Right cardiac atrium (tissue), 5 donors: ENCODE measurements around the gene SPATS2L. TPM values are rescaled to one million over a fixed set of nuclear protein-coding genes. Genes with fewer than 3 reads are reported as not detected.

Experiments
- ATAC-seq, 2 donors: fragments of 200-7000 bp; cut with Tn5 transposase; one replicate each; pipeline versions ENCODE4 v1.8.0 to v1.9.1; 2020; ENCODE audit warnings: moderate library complexity in 2 of 2, mild to moderate bottlenecking in 1 of 2
- DNase-seq, 3 donors: peaks; one replicate each; pipeline ENCODE4 v3.0.0-alpha.2; 2020
- H3K27ac ChIP-seq: one replicate; pipeline ENCODE4 v1.5.1; 2013; ENCODE audit warnings: mild to moderate bottlenecking, low read length, control low read depth, moderate library complexity
- H3K27me3 ChIP-seq: one replicate; pipeline ENCODE4 v1.6.1; 2013; ENCODE audit not compliant: control insufficient read depth, insufficient read depth
- H3K4me1 ChIP-seq: one replicate; pipeline ENCODE4 v1.6.1; 2013; ENCODE audit warnings: low read length; ENCODE audit not compliant: control insufficient read depth, insufficient read depth
- H3K4me3 ChIP-seq: one replicate; pipeline ENCODE4 v1.5.1; 2013; ENCODE audit warnings: low read length, control low read depth
- H3K9me3 ChIP-seq: one replicate; pipeline ENCODE4 v1.6.1; 2013; ENCODE audit warnings: low read length; ENCODE audit not compliant: control insufficient read depth
- WGBS: extraction: QIAGEN DNeasy Blood & Tissue Kit; methylation state at CpG from one replicate; pipeline ENCODE4 v1.1.7; 2013; 5-methylcytosine and 5-hydroxymethylcytosine counted together
- intact Hi-C, 4 donors: fragments of 100-400 bp; cut with DNase I; formaldehyde crosslinking; loops; one replicate each; pipeline versions ENCODE4 v1.11.0 to v1.14.0; 2022 to 2023
- polyA plus RNA-seq: library from polyadenylated mRNA; stranded (reverse); fragments of 200-250 nt; gene quantifications from one replicate; pipeline ENCODE4 v1.2.3, GENCODE V29; 2013
- total RNA-seq, 4 donors: library from RNA; stranded (reverse); fragmentation: NEBNext Ultra II Directional; extraction: Animal tissue kit (Norgen Biotek cat#: 25700); gene quantifications; one replicate each; pipeline ENCODE4 v1.2.1, GENCODE V29; 2021
- donor health status: healthy with polysubstance abuse.
- donor health status: DM: no; HTN: yes; CAD: no.
- donor health status: DM: no; HTN: no; CAD: no.
- donor health status: DM: no; HTN: yes; CAD: no; lungs with severe emphysema.
- donor health status: DM: yes; HTN: yes; CAD: no.

The SPATS2L gene
- total and polyA plus RNA-seq, 5 donors, result 90.6 to 147 (median 124) TPM

- DNase-seq (no peak), ATAC-seq (no peak)
- WGBS, result 58% methylated on average over 3 of the region's 3 CpGs
- Histone ChIP-seq H3K9me3 (no peaks in the 10 kb centered on the region), H3K27ac (no peak overlapping the region), H3K4me3 (no peak overlapping the region), H3K27me3 (no peaks in the 10 kb centered on the region), H3K4me1 (no peaks in the 10 kb centered on the region)
- intact Hi-C loops, result loop anchor here in 3 of 4 donors (10.0 kb wide), 2 partner anchors 155 to 165 kb away; partner anchors contain the start of gene SPATS2L (in 2 of the 3)
These were observed 163.7 kb downstream of the SPATS2L start for GRCh38 chr2:200470230-200470629.

- 60% methylated on average over 8 of the region's 8 CpGs for WGBS
- ATAC-seq (peak in 1 of 2 donors; percentile 25), DNase-seq (no peak)
- no peaks in the 10 kb centered on the region for H3K27me3 ChIP-seq
- no peaks in the 10 kb centered on the region for H3K4me1 ChIP-seq
- H3K27ac ChIP-seq, result no peak overlapping the region
- H3K9me3 ChIP-seq, result no peaks in the 10 kb centered on the region
- no peak overlapping the region for H3K4me3 ChIP-seq
- intact Hi-C loops, result loop anchor here in 3 of 4 donors (10.0 kb wide), 2 partner anchors 157 to 167 kb away; partner anchors contain the start of gene SPATS2L (in 2 of the 3)
These were observed 164.9 kb downstream of the SPATS2L start for GRCh38 chr2:200471324-200471848.

- no peak overlapping the region for H3K27ac ChIP-seq
- intact Hi-C loops, result loop anchor here in 3 of 4 donors (10.0 kb wide), 2 partner anchors 157 to 167 kb away; partner anchors contain the start of gene SPATS2L (in 2 of the 3)
These were observed 165.6 kb downstream of the SPATS2L start for GRCh38 chr2:200471928-200472645.

GRCh38 chr2:200472853-200473464 is 166.5 kb downstream of the SPATS2L start:
- WGBS, result 93% methylated on average over 14 of the region's 14 CpGs
- intact Hi-C loops, result loop anchor here in 3 of 4 donors (10.0 kb wide), 2 partner anchors 158 to 168 kb away; partner anchors contain the start of gene SPATS2L (in 2 of the 3)
- Histone ChIP-seq H3K27me3 (no peaks in the 10 kb centered on the region), H3K4me3 (no peak overlapping the region), H3K4me1 (no peaks in the 10 kb centered on the region), H3K27ac (no peak overlapping the region), H3K9me3 (no peaks in the 10 kb centered on the region)
- ATAC-seq, result no peak
- DNase-seq, result no peak

More at GRCh38 chr2:200471928-200472645, 165.6 kb downstream of the SPATS2L start:
- Histone ChIP-seq H3K9me3 (no peaks in the 10 kb centered on the region), H3K4me3 (no peak overlapping the region), H3K4me1 (no peaks in the 10 kb centered on the region), H3K27me3 (no peaks in the 10 kb centered on the region)
- no peak for DNase-seq
- WGBS, result 85% methylated on average over 8 of the region's 8 CpGs
- no peak for ATAC-seq

GRCh38 chr2:200475795-200476194 is 169.3 kb downstream of the SPATS2L start:
- 98% methylated on average over 4 of the region's 4 CpGs for WGBS

GRCh38 chr2:200476836-200477235 is 170.3 kb downstream of the SPATS2L start:
- DNase-seq (no peak), ATAC-seq (peak; percentile 36 to 42)
- intact Hi-C loops, result loop anchor here in 3 of 4 donors (5.0 to 10.0 kb wide), 4 partner anchors 162 to 500 kb away; partner anchors contain the start of gene SPATS2L (in 2 of the 3)
- Histone ChIP-seq H3K4me3 (no peak overlapping the region), H3K27ac (no peak overlapping the region), H3K9me3 (no peaks in the 10 kb centered on the region), H3K4me1 (no peaks in the 10 kb centered on the region), H3K27me3 (no peaks in the 10 kb centered on the region)
- 64% methylated on average over 8 of the region's 8 CpGs for WGBS

More at GRCh38 chr2:200475795-200476194, 169.3 kb downstream of the SPATS2L start:
- H3K9me3 ChIP-seq, result no peaks in the 10 kb centered on the region
- DNase-seq (no peak), ATAC-seq (no peak)
- no peak overlapping the region for H3K4me3 ChIP-seq
- no peaks in the 10 kb centered on the region for H3K4me1 ChIP-seq
- intact Hi-C loops, result loop anchor here in 3 of 4 donors (5.0 to 10.0 kb wide), 4 partner anchors 161 to 498 kb away; partner anchors contain the start of gene SPATS2L (in 2 of the 3)
- no peak overlapping the region for H3K27ac ChIP-seq
- no peaks in the 10 kb centered on the region for H3K27me3 ChIP-seq

GRCh38 chr2:200477667-200478131 is 171.2 kb downstream of the SPATS2L start:
- 60% methylated on average over 21 of the region's 21 CpGs for WGBS
- ATAC-seq, result peak; percentile 93 to 95
- DNase-seq, result peak; percentile 83 to 89 (median 88)
- Histone ChIP-seq H3K27ac (peak overlapping the region; percentile 78), H3K4me1 (no peaks in the 10 kb centered on the region), H3K27me3 (no peaks in the 10 kb centered on the region), H3K4me3 (peak overlapping the region; percentile 43), H3K9me3 (no peaks in the 10 kb centered on the region)
- intact Hi-C loops, result loop anchor here in 3 of 4 donors (2.0 to 10.0 kb wide), 5 partner anchors 163 to 500 kb away; partner anchors contain the start of gene SPATS2L (in 2 of the 3)

GRCh38 chr2:200479692-200480265 is 173.3 kb downstream of the SPATS2L start:
- H3K27me3 ChIP-seq, result no peaks in the 10 kb centered on the region
- no peaks in the 10 kb centered on the region for H3K9me3 ChIP-seq
- no peak overlapping the region for H3K4me3 ChIP-seq
- no peaks in the 10 kb centered on the region for H3K4me1 ChIP-seq
- ATAC-seq (no peak), DNase-seq (no peak)
- intact Hi-C loops, result loop anchor here (2.0 to 10.0 kb wide), 5 partner anchors 165 to 502 kb away; partner anchors contain the start of gene SPATS2L (in 3 of the 4)
- H3K27ac ChIP-seq, result no peak overlapping the region
- 65% methylated on average over 8 of the region's 8 CpGs for WGBS

- intact Hi-C loops, result loop anchor here in 1 of 4 donors (5.0 to 10.0 kb wide), 2 partner anchors 177 to 500 kb away; partner anchors contain the start of gene SPATS2L
- ATAC-seq (no peak), DNase-seq (no peak)
- no peaks in the 10 kb centered on the region for H3K27me3 ChIP-seq
- no peak overlapping the region for H3K27ac ChIP-seq
- H3K4me1 ChIP-seq, result no peaks in the 10 kb centered on the region
- H3K9me3 ChIP-seq, result no peaks in the 10 kb centered on the region
- H3K4me3 ChIP-seq, result no peak overlapping the region
These were observed 175.7 kb downstream of the SPATS2L start for GRCh38 chr2:200482194-200482593.

- intact Hi-C loops, result loop anchor here in 1 of 4 donors (5.0 to 10.0 kb wide), 2 partner anchors 179 to 501 kb away; partner anchors contain the start of gene SPATS2L
- Histone ChIP-seq H3K27ac (no peak overlapping the region), H3K4me1 (no peaks in the 10 kb centered on the region), H3K27me3 (no peaks in the 10 kb centered on the region), H3K4me3 (no peak overlapping the region), H3K9me3 (no peaks in the 10 kb centered on the region)
- 54% methylated on average over 4 of the region's 4 CpGs for WGBS
- ATAC-seq (peak; percentile 27 to 55), DNase-seq (no peak)
These were observed 177.3 kb downstream of the SPATS2L start for GRCh38 chr2:200483729-200484198.
